Fibroblast of lung (primary cell): ENCODE data around the gene GMCL1.

ENCODE experiments used
- CTCF ChIP-seq, 2 donors: IDR thresholded peaks in 1 of 2; conservative IDR thresholded peaks in 1 of 2; 1 replicate in 1 of 2; 2 replicates in 1 of 2; pipeline ENCODE4 v1.5.1; 2011 to 2012; ENCODE audit warnings: low read length in 2 of 2, control low read depth in 1 of 2, inconsistent platforms in 1 of 2, low read depth in 1 of 2, mild to moderate bottlenecking in 1 of 2
- EZH2 ChIP-seq: IDR thresholded peaks from 2 replicates; pipeline ENCODE4 v1.5.1; 2012; ENCODE audit warnings: low read length, control low read depth, mild to moderate bottlenecking; ENCODE audit errors: missing control alignments

- TF ChIP-seq CTCF (conservative IDR thresholded peaks at IDR 0.05 in 1 of 2, IDR thresholded peaks at IDR 0.05 in 1 of 2; ENCODE audit: low read depth in 1 of 2, low read length in 2 of 2) (no peak), EZH2 (no peak)
Observed at GRCh38 chr2:69914950-69915945, 85.8 kb downstream of the GMCL1 start, which contains the start of gene MXD1.
